Smooth muscle cell (in vitro differentiated cells): Measurements from ENCODE around the gene NARF. TPM values are rescaled to one million over a fixed set of nuclear protein-coding genes. Genes with fewer than 3 reads are reported as not detected.

Source experiments
- DNase-seq: peaks from one replicate; lab custom pipeline; 2025; ENCODE audit not compliant: unreplicated experiment; lab: John Stamatoyannopoulos, UW
- H2AFZ ChIP-seq: fragments of 200-600 bp; sonication (generic); 2 replicates; pipeline ENCODE4 v1.6.0; 2016; ENCODE audit warnings: antibody characterized with exemption, low read depth, mild to moderate bottlenecking
- H3F3A ChIP-seq: fragments of 200-600 bp; sonication (generic); 2 replicates; pipeline ENCODE4 v1.6.0; 2017; ENCODE audit warnings: antibody characterized with exemption, low read depth
- H3K27ac ChIP-seq: fragments of 200-600 bp; sonication (generic); 2 replicates; pipeline ENCODE4 v1.5.1; 2016; ENCODE audit warnings: low read depth, mild to moderate bottlenecking
- H3K27me3 ChIP-seq: fragments of 200-600 bp; sonication (generic); 2 replicates; pipeline ENCODE4 v1.6.1; 2016; ENCODE audit warnings: low read depth, mild to moderate bottlenecking
- H3K36me3 ChIP-seq: fragments of 200-600 bp; sonication (generic); 2 replicates; pipeline ENCODE4 v1.5.1; 2016; ENCODE audit warnings: low read depth
- H3K4me1 ChIP-seq: fragments of 200-600 bp; sonication (generic); 2 replicates; pipeline ENCODE4 v1.5.1; 2016; ENCODE audit warnings: low read depth
- H3K4me2 ChIP-seq: fragments of 200-600 bp; sonication (generic); 2 replicates; pipeline ENCODE4 v1.6.0; 2016; ENCODE audit warnings: mild to moderate bottlenecking
- H3K4me3 ChIP-seq: fragments of 200-600 bp; sonication (generic); 2 replicates; pipeline ENCODE4 v1.5.1; 2016; ENCODE audit warnings: mild to moderate bottlenecking
- H3K79me2 ChIP-seq: fragments of 200-600 bp; sonication (generic); 2 replicates; pipeline ENCODE4 v1.6.0; 2016; ENCODE audit warnings: low read depth, mild to moderate bottlenecking
- H3K9ac ChIP-seq: fragments of 200-600 bp; sonication (generic); 2 replicates; pipeline ENCODE4 v1.6.0; 2016; ENCODE audit warnings: low read depth
- H3K9me3 ChIP-seq: fragments of 200-600 bp; sonication (generic); replicated peaks from 2 replicates; pipeline ENCODE4 v1.5.1; 2016; ENCODE audit warnings: low read depth
- H4K20me1 ChIP-seq: fragments of 200-600 bp; sonication (generic); 2 replicates; pipeline ENCODE4 v1.6.0; 2016; ENCODE audit warnings: low read depth
- WGBS: methylation state at CpG from one replicate; pipeline ENCODE4 v1.1.7; 2016; ENCODE audit warnings: low lambda C conversion rate; 5-methylcytosine and 5-hydroxymethylcytosine counted together
- polyA plus RNA-seq: library from polyadenylated mRNA; unstranded; fragments of >200 nt; fragmentation: Nextera tagmentation; extraction: Ambion mirVana; gene quantifications from 2 replicates; pipeline ENCODE4 v1.2.1, GENCODE V29; 2016
- total RNA-seq: library from RNA; depleted of rRNA; stranded (reverse); fragments of >200 nt; gene quantifications from 2 replicates; pipeline ENCODE4 v1.2.3, GENCODE V29; 2014
- TF ChIP-seq, protein P1 (sequence below): fragments of 200-600 bp; sonication (generic); IDR thresholded peaks from 2 replicates; pipeline ENCODE4 v1.5.1; 2017; ENCODE audit warnings: borderline replicate concordance, mild to moderate bottlenecking, antibody characterized with exemption; ENCODE audit not compliant: insufficient read depth, poor library complexity, severe bottlenecking

The NARF gene
- total and polyA plus RNA-seq, 2 experiments from 2014 or later: 52.0 to 178 TPM

DNA sequence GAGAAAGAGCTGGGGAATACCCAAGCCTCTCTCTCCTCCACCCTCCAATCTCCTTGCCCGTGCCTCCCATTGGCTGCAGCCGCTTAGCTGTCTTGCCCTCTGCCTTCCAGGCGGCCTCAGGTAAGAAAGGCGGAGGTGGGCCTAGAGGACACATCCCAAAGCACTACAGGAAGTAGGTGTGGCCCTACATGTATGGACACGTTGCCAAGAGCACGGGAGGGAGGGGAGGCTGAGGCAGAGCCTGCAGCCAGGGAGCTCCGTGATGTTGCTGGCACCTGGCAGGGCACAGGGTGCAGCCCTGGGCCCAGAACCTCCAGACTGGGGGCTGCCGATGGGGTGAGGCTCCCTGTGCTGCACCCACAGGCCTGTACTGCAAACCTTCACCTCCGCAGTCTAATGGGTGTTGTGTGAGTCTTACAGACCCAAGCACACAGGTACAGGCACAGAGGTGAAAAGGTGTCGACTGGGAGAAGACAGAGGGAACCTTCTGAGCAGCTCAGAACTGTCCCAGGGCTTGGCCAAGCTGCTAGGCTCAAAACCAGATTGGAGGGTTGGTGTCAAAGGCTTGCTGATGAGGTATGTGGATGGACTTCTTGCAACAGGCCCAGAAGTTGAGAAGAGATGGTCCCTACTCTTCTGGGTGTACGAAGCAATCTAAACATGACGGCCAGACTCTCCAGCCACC is 37.4 kb downstream of the NARF start:
- DNase-seq: no peak
- Histone ChIP-seq H2AFZ (no peak overlapping the region), H3K9me3 (no peaks in the 10 kb centered on the region), H3K36me3 (no peaks in the 10 kb centered on the region), H3K27ac (no peak overlapping the region), H3K4me2 (no peak overlapping the region), H3K9ac (no peak overlapping the region), H3K4me3 (no peak overlapping the region), H3F3A (peaks cover 4% of the 10 kb centered on the region), H3K4me1 (peaks cover 4% of the 10 kb centered on the region), H3K27me3 (no peaks in the 10 kb centered on the region), H4K20me1 (peaks cover 5% of the 10 kb centered on the region), H3K79me2 (no peaks in the 10 kb centered on the region)
- WGBS: 77% methylated on average over 12 of the region's 12 CpGs
- TF ChIP-seq, protein P1, sequence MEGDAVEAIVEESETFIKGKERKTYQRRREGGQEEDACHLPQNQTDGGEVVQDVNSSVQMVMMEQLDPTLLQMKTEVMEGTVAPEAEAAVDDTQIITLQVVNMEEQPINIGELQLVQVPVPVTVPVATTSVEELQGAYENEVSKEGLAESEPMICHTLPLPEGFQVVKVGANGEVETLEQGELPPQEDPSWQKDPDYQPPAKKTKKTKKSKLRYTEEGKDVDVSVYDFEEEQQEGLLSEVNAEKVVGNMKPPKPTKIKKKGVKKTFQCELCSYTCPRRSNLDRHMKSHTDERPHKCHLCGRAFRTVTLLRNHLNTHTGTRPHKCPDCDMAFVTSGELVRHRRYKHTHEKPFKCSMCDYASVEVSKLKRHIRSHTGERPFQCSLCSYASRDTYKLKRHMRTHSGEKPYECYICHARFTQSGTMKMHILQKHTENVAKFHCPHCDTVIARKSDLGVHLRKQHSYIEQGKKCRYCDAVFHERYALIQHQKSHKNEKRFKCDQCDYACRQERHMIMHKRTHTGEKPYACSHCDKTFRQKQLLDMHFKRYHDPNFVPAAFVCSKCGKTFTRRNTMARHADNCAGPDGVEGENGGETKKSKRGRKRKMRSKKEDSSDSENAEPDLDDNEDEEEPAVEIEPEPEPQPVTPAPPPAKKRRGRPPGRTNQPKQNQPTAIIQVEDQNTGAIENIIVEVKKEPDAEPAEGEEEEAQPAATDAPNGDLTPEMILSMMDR: no peak

DNA sequence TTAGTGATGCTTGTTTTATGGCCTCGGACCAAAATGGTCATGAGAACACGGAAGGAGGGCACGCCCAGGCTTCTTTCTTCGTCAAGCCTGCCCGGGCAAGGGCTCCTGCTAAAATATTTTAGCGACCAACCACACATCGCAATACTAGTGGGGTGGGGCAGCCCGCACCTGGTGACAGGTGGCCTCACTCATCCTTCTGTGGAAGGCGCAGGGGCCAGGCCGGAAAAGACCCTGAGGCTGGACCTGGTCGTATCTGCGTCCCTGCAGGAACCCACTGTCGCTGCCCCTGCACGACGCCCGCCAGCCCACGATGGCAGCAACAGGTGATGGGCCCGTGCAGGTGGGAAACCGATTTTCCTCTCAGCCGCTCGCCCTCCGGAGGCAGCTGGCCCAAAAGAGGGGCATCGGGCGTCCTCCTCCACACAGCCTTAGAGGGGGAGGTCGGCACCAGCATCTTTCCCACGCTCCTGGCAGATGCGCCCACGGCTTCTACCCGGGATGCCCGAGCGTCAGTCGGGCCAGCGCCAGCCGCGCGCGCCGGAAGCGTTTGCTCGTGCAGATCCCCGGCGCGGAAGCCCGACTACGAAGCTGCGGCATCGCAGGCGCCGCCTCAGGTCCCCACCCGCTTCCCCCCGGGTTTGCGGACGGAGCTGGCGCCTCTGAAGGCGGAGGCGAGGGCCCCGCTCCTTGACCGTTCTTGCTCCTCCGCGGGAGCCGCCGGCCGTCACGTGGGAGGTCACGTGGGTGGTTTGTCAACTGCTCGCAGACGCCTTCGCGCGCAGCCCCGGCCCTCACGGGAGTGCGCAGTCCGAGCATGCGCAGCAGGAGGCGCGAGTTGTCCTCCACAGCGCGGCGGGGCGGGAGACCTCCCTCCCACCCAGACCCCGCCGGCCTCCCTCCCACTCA is 38.2 kb downstream of the NARF start:
- no peaks in the 10 kb centered on the region for H3K79me2 ChIP-seq
- peak overlapping the region; percentile 73 for H2AFZ ChIP-seq
- peak overlapping the region; percentile 34 for H3K9ac ChIP-seq
- H3K4me2 ChIP-seq: peak overlapping the region; percentile 98
- H3F3A ChIP-seq: peaks cover 4% of the 10 kb centered on the region
- TF ChIP-seq, protein P1: no peak
- H4K20me1 ChIP-seq: peaks cover 5% of the 10 kb centered on the region
- H3K9me3 ChIP-seq: no peaks in the 10 kb centered on the region
- H3K27me3 ChIP-seq: no peaks in the 10 kb centered on the region
- peak overlapping the region; percentile 58 for H3K4me3 ChIP-seq
- H3K36me3 ChIP-seq: no peaks in the 10 kb centered on the region
- peak; percentile 92 for DNase-seq
- H3K27ac ChIP-seq: no peak overlapping the region
- 24% methylated on average over 74 of the region's 83 CpGs for WGBS
- peaks cover 4% of the 10 kb centered on the region for H3K4me1 ChIP-seq

DNA sequence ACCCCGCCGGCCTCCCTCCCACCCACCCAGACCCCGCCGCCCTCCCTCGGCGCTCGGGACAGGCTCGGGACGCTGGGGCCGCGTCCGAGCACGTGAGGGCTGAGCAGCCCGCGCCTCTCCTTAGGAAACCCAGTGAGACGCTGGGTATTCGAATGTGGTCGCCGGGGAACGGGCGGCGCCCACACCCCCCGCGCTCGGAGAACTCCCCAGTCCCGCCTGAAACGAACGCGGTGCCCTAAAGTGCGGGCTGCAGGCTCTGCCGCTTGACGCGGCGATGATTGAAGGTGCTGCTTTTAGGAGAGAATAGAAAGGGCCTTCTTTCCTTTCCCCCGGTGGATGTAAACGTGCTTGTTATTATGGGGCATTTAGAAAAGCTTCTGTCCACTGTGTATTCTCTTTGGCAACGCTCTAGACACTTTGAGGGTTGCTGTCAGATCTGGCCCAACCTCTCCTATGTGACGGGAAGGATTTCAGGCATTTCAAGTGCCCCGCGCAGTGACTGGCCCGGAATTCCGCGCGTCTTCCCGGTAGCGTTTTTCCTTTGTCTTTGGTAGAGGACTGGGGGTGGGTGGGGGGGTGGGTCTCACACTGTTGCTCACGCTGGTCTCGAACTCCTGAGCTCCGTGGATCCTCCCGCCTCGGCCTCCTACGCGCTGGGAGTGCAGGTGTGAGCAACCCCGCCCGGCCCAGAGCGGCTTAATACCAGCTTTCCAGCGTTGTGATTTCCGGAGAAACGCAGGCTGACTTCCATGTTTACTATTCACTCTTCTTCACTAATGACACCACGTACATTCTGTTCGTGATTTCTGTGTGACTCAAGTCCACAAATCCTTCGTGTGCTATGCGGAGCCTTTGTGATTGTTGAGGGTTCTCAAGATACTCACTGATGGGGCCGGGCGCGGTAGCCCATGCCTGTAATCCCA is 39.2 kb downstream of the NARF start:
- Histone ChIP-seq H3K27me3 (no peaks in the 10 kb centered on the region), H3K36me3 (no peaks in the 10 kb centered on the region), H3K79me2 (no peaks in the 10 kb centered on the region), H3K27ac (peak overlapping the region; percentile 66), H3F3A (peaks cover 4% of the 10 kb centered on the region), H3K4me1 (peaks cover 4% of the 10 kb centered on the region), H4K20me1 (peaks cover 5% of the 10 kb centered on the region), H3K4me3 (peak overlapping the region; percentile 58), H3K9ac (peak overlapping the region; percentile 62), H3K4me2 (peak overlapping the region; percentile 98), H2AFZ (peak overlapping the region; percentile 97), H3K9me3 (no peaks in the 10 kb centered on the region)
- WGBS: 11% methylated on average over 49 of the region's 66 CpGs
- DNase-seq: peak; percentile 64
- TF ChIP-seq, protein P1: no peak
